ENCODE data around the gene JPH3.

The JPH3 gene

GRCh38 chr16:87657621-87658192 is 55.4 kb downstream of the JPH3 start:
- Histone ChIP-seq H3K9me3 (ENCODE audit: control insufficient read depth, insufficient read depth, low read length) (no peaks in the 10 kb centered on the region), H3K9ac (ENCODE audit: low read depth, low read length) (peak overlapping the region; percentile 32; the same call in 1 of the 2 replicates), H3K27me3 (ENCODE audit: control insufficient read depth, insufficient read depth, low read length) (no peaks in the 10 kb centered on the region), H3K4me1 (ENCODE audit: control insufficient read depth, insufficient read depth, low read length) (peaks cover 29% of the 10 kb centered on the region), H3K27ac (ENCODE audit: low read depth, low read length) (peak overlapping the region; percentile 66), H3K4me3 (ENCODE audit: low read depth, low read length) (no peak overlapping the region), H3K36me3 (ENCODE audit: control insufficient read depth, insufficient read depth, low read length) (peaks cover 5% of the 10 kb centered on the region; the same call in 1 of the 2 replicates)

- H3K4me3 ChIP-seq (ENCODE audit: low read depth, low read length) = no peak overlapping the region
- H3K9me3 ChIP-seq (ENCODE audit: control insufficient read depth, insufficient read depth, low read length) = no peaks in the 10 kb centered on the region
- H3K27ac ChIP-seq (ENCODE audit: low read depth, low read length) = peak overlapping the region; percentile 66
- no peaks in the 10 kb centered on the region for H3K27me3 ChIP-seq (ENCODE audit: control insufficient read depth, insufficient read depth, low read length)
- peaks cover 5% of the 10 kb centered on the region; the same call in 1 of the 2 replicates for H3K36me3 ChIP-seq (ENCODE audit: control insufficient read depth, insufficient read depth, low read length)
- H3K9ac ChIP-seq (ENCODE audit: low read depth, low read length) = no peak overlapping the region
- H3K4me1 ChIP-seq (ENCODE audit: control insufficient read depth, insufficient read depth, low read length) = peaks cover 25% of the 10 kb centered on the region
These were observed 56.4 kb downstream of the JPH3 start for GRCh38 chr16:87658564-87659225.

GRCh38 chr16:87661561-87661960 is 59.3 kb downstream of the JPH3 start:
- Histone ChIP-seq H3K4me1 (ENCODE audit: control insufficient read depth, insufficient read depth, low read length) (peaks cover 25% of the 10 kb centered on the region), H3K27ac (ENCODE audit: low read depth, low read length) (no peak overlapping the region), H3K4me3 (ENCODE audit: low read depth, low read length) (no peak overlapping the region), H3K9me3 (ENCODE audit: control insufficient read depth, insufficient read depth, low read length) (no peaks in the 10 kb centered on the region), H3K9ac (ENCODE audit: low read depth, low read length) (no peak overlapping the region), H3K27me3 (ENCODE audit: control insufficient read depth, insufficient read depth, low read length) (no peaks in the 10 kb centered on the region), H3K36me3 (ENCODE audit: control insufficient read depth, insufficient read depth, low read length) (no peaks in the 10 kb centered on the region)

- Histone ChIP-seq H3K9me3 (ENCODE audit: control insufficient read depth, insufficient read depth, low read length) (no peaks in the 10 kb centered on the region), H3K27ac (ENCODE audit: low read depth, low read length) (peak overlapping the region; percentile 20), H3K4me3 (ENCODE audit: low read depth, low read length) (no peak overlapping the region), H3K36me3 (ENCODE audit: control insufficient read depth, insufficient read depth, low read length) (no peaks in the 10 kb centered on the region), H3K4me1 (ENCODE audit: control insufficient read depth, insufficient read depth, low read length) (peaks cover 25% of the 10 kb centered on the region), H3K27me3 (ENCODE audit: control insufficient read depth, insufficient read depth, low read length) (no peaks in the 10 kb centered on the region), H3K9ac (ENCODE audit: low read depth, low read length) (no peak overlapping the region)
These were observed 60.2 kb downstream of the JPH3 start for GRCh38 chr16:87662254-87663204.

- H3K27me3 ChIP-seq (ENCODE audit: control insufficient read depth, insufficient read depth, low read length) = no peaks in the 10 kb centered on the region
These were observed 62.5 kb downstream of the JPH3 start for GRCh38 chr16:87664792-87665191.

GRCh38 chr16:87665193-87665592 is 62.9 kb downstream of the JPH3 start:
- H3K36me3 ChIP-seq (ENCODE audit: control insufficient read depth, insufficient read depth, low read length) = no peaks in the 10 kb centered on the region
- H3K9ac ChIP-seq (ENCODE audit: low read depth, low read length) = no peak overlapping the region
- no peak overlapping the region for H3K27ac ChIP-seq (ENCODE audit: low read depth, low read length)
- H3K4me1 ChIP-seq (ENCODE audit: control insufficient read depth, insufficient read depth, low read length) = peaks cover 12% of the 10 kb centered on the region
- H3K4me3 ChIP-seq (ENCODE audit: low read depth, low read length) = no peak overlapping the region
- no peaks in the 10 kb centered on the region for H3K27me3 ChIP-seq (ENCODE audit: control insufficient read depth, insufficient read depth, low read length)
- no peaks in the 10 kb centered on the region for H3K9me3 ChIP-seq (ENCODE audit: control insufficient read depth, insufficient read depth, low read length)

More at GRCh38 chr16:87664792-87665191, 62.5 kb downstream of the JPH3 start:
- H3K27ac ChIP-seq (ENCODE audit: low read depth, low read length) = no peak overlapping the region
- H3K4me1 ChIP-seq (ENCODE audit: control insufficient read depth, insufficient read depth, low read length) = peaks cover 12% of the 10 kb centered on the region
- H3K4me3 ChIP-seq (ENCODE audit: low read depth, low read length) = no peak overlapping the region
- H3K9ac ChIP-seq (ENCODE audit: low read depth, low read length) = no peak overlapping the region
- no peaks in the 10 kb centered on the region for H3K36me3 ChIP-seq (ENCODE audit: control insufficient read depth, insufficient read depth, low read length)
- H3K9me3 ChIP-seq (ENCODE audit: control insufficient read depth, insufficient read depth, low read length) = no peaks in the 10 kb centered on the region

GRCh38 chr16:87666919-87667318 is 64.6 kb downstream of the JPH3 start:
- Histone ChIP-seq H3K27ac (ENCODE audit: low read depth, low read length) (no peak overlapping the region), H3K9ac (ENCODE audit: low read depth, low read length) (no peak overlapping the region), H3K36me3 (ENCODE audit: control insufficient read depth, insufficient read depth, low read length) (no peaks in the 10 kb centered on the region), H3K9me3 (ENCODE audit: control insufficient read depth, insufficient read depth, low read length) (no peaks in the 10 kb centered on the region), H3K4me1 (ENCODE audit: control insufficient read depth, insufficient read depth, low read length) (peaks cover 8% of the 10 kb centered on the region), H3K4me3 (ENCODE audit: low read depth, low read length) (no peak overlapping the region), H3K27me3 (ENCODE audit: control insufficient read depth, insufficient read depth, low read length) (no peaks in the 10 kb centered on the region)

- Histone ChIP-seq H3K9me3 (ENCODE audit: control insufficient read depth, insufficient read depth, low read length) (no peaks in the 10 kb centered on the region), H3K36me3 (ENCODE audit: control insufficient read depth, insufficient read depth, low read length) (no peaks in the 10 kb centered on the region), H3K27ac (ENCODE audit: low read depth, low read length) (no peak overlapping the region), H3K27me3 (ENCODE audit: control insufficient read depth, insufficient read depth, low read length) (no peaks in the 10 kb centered on the region), H3K4me3 (ENCODE audit: low read depth, low read length) (no peak overlapping the region), H3K4me1 (ENCODE audit: control insufficient read depth, insufficient read depth, low read length) (peaks cover 3% of the 10 kb centered on the region; the same call in 1 of the 2 replicates), H3K9ac (ENCODE audit: low read depth, low read length) (no peak overlapping the region)
These were observed 65.1 kb downstream of the JPH3 start for GRCh38 chr16:87667443-87667842.

- Histone ChIP-seq H3K4me1 (ENCODE audit: control insufficient read depth, insufficient read depth, low read length) (no peaks in the 10 kb centered on the region), H3K4me3 (ENCODE audit: low read depth, low read length) (no peak overlapping the region), H3K27me3 (ENCODE audit: control insufficient read depth, insufficient read depth, low read length) (no peaks in the 10 kb centered on the region), H3K9ac (ENCODE audit: low read depth, low read length) (no peak overlapping the region), H3K27ac (ENCODE audit: low read depth, low read length) (no peak overlapping the region), H3K36me3 (ENCODE audit: control insufficient read depth, insufficient read depth, low read length) (no peaks in the 10 kb centered on the region), H3K9me3 (ENCODE audit: control insufficient read depth, insufficient read depth, low read length) (no peaks in the 10 kb centered on the region)
These were observed 65.6 kb downstream of the JPH3 start for GRCh38 chr16:87667946-87668345.

- no peaks in the 10 kb centered on the region for H3K27me3 ChIP-seq (ENCODE audit: control insufficient read depth, insufficient read depth, low read length)
- no peak overlapping the region for H3K9ac ChIP-seq (ENCODE audit: low read depth, low read length)
- no peaks in the 10 kb centered on the region for H3K4me1 ChIP-seq (ENCODE audit: control insufficient read depth, insufficient read depth, low read length)
- no peak overlapping the region for H3K27ac ChIP-seq (ENCODE audit: low read depth, low read length)
- H3K4me3 ChIP-seq (ENCODE audit: low read depth, low read length) = no peak overlapping the region
- H3K36me3 ChIP-seq (ENCODE audit: control insufficient read depth, insufficient read depth, low read length) = no peaks in the 10 kb centered on the region
- H3K9me3 ChIP-seq (ENCODE audit: control insufficient read depth, insufficient read depth, low read length) = no peaks in the 10 kb centered on the region
These were observed 67.4 kb downstream of the JPH3 start for GRCh38 chr16:87669672-87670071.

GRCh38 chr16:87671221-87671620 is 68.9 kb downstream of the JPH3 start:
- H3K36me3 ChIP-seq (ENCODE audit: control insufficient read depth, insufficient read depth, low read length) = no peaks in the 10 kb centered on the region
- H3K27ac ChIP-seq (ENCODE audit: low read depth, low read length) = no peak overlapping the region
- no peak overlapping the region for H3K9ac ChIP-seq (ENCODE audit: low read depth, low read length)
- no peaks in the 10 kb centered on the region for H3K27me3 ChIP-seq (ENCODE audit: control insufficient read depth, insufficient read depth, low read length)
- H3K4me1 ChIP-seq (ENCODE audit: control insufficient read depth, insufficient read depth, low read length) = peaks cover 4% of the 10 kb centered on the region; the same call in 1 of the 2 replicates
- H3K9me3 ChIP-seq (ENCODE audit: control insufficient read depth, insufficient read depth, low read length) = no peaks in the 10 kb centered on the region
- H3K4me3 ChIP-seq (ENCODE audit: low read depth, low read length) = no peak overlapping the region
